NCI-H1105 (cell line): Measurements from ENCODE around the gene ANO2.

Experiments used
- DNase-seq: peaks from one replicate; lab custom pipeline; 2025; lab: John Stamatoyannopoulos, UW

Gene ANO2

GRCh38 chr12:5817246-5817645, 127.8 kb downstream of the ANO2 start:
- no peak for DNase-seq

DNA sequence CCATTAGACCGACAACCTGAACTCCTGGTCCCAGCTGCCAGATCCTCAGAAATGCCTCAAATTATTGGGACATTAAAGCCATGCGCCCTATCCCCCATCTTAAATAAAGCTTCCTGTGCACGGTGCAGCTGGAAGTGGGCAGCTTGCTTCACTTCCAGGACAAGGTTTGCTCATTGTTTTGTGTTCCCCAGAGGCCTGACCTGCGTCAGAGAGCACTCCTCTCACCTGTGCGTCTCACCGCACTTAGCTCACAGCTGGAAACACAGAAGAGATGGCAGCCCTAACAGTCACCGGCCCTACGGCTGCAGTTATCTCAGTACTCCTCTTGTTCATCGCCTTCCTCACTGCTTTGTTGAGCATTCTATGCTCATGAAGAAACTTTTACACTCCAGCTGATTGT, 135.5 kb downstream of the ANO2 start:
- DNase-seq = no peak

GRCh38 chr12:5808981-5809380, 136.1 kb downstream of the ANO2 start:
- DNase-seq = no peak

- no peak for DNase-seq
Measured at GRCh38 chr12:5807514-5808219, 137.4 kb downstream of the ANO2 start.

DNA sequence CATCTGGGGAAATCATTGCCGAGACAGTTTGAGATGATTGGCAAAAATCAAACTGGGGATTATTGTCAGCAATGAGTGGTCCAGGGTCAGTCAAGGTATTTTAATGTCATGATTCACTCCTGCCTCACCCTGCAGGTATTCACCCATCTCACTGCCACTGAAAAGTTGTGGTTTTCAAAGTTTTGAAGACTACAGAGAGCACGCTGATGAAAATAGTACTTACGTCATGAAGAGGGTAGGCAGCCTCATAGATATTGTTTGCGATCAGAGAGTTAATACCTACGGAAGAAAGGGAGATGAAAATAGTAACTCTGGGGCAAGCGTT, 138.0 kb downstream of the ANO2 start:
- no peak for DNase-seq

DNA sequence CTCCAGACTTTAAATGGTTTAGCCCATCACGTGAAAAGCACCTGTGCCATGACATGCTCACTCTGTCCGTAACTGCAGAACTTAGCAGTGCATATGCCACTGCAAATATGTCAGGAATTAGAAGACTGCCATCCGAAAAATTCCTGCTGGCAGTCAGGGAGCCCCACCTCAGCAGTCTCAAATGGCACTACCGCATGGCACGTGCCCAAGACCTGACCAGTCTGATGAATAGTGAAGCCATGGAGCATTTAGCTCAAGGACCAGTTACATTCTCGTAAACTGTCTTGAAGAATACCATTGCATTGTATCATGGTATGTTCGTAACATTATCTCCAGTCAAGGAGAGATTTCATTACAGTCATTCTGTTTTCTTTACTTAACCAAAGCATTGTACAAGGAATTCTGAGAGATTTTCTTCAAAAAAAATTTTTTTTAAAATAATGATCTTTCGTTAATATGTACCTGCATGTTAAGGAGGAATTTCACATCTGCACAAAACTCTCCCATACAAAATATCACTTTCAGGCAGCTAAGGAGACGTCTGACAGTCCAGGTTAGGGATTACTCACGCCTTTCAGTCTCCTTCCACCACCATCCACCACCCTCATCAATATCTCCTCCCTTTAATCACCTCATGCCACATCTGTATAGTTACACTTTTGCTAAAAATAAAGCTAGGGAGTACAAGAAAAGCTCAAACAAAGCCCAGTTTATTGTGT, 138.5 kb downstream of the ANO2 start:
- no peak for DNase-seq

DNA sequence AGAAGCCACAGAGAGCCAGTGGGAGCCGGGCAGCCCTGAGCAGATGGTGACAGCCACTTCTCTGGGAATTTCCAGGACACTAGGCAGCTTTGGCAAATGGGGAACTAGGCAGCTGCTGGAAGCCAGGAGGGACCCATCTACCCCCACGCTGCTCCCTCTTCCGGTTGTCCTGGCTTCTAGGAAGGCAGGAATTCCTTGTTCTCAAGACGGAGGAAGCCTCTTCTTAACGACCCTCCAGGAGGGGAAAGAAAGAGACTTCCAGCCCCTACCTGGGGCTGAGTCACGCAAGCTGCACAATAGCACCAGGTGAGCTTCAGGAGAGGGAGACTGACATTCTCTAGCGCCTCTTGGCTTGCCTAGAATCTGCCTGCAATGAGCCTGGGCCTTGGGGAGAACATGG, 141.5 kb downstream of the ANO2 start:
- no peak for DNase-seq

DNA sequence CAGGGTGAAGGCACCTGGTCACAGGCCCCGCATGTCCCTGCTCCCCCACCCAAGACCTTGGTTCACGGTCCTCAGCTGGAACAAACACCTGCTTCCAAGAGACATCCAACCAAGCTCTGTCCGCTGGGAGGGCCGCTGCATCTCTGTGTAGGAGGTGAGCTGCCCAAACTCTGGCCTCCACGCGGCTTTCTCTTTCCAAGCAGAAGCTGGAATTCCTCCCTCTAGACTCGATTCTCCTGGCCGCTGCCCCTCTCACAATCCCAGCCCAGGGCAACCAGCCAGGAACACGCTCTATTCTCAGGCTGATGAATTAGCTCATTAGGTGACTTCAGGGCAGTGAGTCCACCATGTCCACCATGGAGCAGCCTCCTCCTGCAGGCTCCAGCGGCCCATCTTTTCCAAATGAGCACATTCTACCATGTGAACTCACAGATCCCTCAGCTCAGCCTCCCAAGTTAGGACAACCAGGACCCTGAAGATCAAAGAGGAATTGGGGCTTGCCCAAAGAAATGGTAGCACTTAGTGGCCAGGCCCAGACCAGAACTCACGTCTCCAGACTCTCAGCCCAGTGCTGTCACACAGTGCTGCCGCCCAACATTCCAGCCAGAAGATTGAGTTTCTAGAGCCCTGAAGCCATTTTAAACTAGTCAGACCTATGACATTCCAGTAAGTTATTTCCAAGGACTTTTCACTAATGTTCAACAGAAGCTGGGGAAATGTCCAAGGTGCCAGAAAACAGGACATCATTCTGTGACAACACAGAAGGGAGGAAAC, 146.6 kb downstream of the ANO2 start:
- no peak for DNase-seq

DNA sequence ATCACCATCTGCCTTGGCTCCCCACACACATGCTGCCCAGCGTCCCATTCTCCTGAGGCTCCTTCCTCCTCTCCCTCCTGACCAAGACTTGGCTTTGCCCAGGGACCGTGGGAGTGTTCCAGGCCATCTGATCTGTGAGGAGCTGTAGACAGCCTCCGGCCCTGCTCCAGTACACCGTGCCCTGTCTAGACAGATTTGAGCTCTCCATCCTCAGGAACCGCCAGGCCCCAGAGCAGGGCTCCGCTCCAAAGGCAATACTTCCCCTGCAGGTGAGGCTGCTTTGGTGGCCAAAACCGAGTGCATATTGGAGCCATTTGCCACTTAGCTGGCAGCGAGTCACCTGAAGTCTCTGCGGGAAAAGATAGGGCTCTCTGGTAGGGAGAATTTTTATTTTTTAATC, 147.4 kb downstream of the ANO2 start:
- DNase-seq = no peak

DNA sequence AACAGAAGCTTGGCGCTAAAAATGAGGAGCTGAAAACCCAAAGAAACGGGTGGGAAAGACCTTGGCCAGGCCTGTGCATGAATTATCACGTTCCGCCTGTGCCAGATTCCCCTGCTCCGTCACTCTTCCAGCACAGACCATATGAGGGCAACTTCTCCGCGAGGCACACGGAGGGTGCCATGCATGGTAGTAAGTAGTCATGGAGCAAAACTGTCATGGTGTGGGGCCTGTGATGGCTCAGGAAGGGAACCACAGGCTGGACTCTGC, 148.2 kb downstream of the ANO2 start:
- DNase-seq = no peak

- no peak for DNase-seq
Measured at GRCh38 chr12:5796171-5796958, 148.7 kb downstream of the ANO2 start.

GRCh38 chr12:5794156-5794555, 150.9 kb downstream of the ANO2 start:
- DNase-seq = no peak

DNA sequence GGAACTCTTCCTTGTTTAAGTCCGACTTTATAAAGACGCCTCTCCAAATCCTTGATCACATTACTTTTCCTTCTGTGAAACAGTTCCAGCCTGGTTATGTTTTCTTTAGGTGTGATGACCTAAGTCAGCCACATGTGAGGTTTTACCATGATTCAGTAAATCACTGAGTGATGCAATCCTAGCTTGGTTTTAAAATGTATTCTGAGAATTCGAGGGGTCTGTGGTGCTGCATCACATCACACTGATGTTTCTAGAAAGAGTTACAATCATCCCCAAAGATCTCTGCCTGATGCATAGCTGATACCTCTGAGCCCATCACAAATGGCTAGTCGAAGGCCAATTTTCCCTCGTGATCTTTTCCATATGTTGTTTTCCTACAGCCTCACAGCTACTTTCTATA, 152.7 kb downstream of the ANO2 start:
- no peak for DNase-seq

DNA sequence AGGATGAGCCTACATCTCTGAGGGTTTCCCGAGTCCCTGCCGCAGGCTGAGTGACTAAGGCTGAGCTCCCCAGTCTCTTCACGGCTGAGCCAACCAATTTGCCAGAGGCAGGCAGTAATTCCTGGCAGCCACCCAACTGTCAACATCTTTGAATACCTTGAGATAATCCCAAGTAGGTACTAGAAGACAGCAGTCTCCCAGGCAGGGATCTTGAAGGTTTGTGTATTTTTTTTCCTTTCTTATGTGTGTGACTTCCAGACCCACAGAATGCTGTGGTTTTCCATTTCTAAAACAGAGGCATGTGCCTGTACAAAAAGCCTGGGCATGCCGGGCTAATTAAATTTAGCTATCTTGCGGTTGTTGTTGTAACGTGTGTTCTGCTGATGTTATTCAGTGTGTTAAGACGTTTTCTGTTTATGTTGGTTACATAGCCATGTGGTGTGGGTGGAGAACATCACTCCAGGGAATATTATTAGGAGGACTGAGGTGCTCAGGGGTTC, 155.5 kb downstream of the ANO2 start:
- DNase-seq = no peak

GRCh38 chr12:5787828-5788227, 157.2 kb downstream of the ANO2 start:
- no peak for DNase-seq

- DNase-seq = no peak
Measured at GRCh38 chr12:5785601-5786000, 159.5 kb downstream of the ANO2 start.

DNA sequence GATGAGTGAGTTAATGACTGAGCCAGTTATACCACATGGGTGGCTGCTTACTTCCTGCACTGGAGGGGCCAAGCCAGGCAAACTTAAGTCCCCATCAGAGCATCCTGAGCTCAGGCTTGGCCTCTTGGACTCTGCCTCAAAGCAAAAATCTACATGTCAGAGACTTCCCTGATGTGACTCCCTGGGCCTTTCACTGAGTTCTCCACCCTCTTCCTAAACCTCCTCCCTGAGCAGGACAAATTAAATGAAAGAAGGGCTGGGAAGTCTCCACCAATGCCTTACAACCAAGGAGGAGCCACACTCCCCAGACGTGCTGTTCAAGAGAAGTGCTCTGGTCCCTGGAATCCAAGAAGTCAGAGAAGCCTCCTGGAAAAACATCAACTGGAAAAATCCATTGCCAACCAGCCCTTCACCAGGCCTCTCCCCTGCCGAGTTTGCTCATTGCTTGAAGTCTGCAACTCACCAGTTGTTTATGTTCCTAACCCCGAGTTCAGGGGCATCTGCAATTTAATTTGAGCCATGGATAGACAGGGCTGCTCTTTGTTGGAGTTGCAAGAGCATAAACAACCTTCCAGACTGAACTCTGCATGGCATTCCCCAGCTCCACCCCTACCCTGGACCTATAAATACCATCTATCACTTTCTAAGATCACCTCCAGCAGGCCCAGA, 160.5 kb downstream of the ANO2 start:
- DNase-seq = no peak

GRCh38 chr12:5783289-5783920, 161.7 kb downstream of the ANO2 start:
- DNase-seq = no peak

DNA sequence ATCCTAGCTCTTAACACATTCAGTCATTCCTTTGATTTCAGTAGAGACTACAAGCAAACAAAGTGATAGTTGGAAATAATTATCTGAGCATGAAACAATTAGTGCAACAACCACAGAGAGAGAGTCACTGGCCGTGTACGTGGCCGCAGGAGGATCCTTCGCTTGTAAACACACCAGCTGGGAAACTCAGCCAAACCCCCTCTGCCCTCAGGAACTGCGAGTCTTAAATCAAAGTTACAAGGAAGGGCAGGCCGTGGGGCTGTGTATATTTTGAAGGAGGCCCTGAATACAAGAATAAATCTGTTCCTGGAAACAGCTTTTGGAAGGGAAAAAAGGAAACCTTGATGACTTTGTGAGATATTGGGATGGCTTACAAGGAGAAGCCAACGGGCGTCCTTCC, 164.5 kb downstream of the ANO2 start:
- no peak for DNase-seq

GRCh38 chr12:5779401-5779800, 165.7 kb downstream of the ANO2 start:
- DNase-seq = no peak

DNA sequence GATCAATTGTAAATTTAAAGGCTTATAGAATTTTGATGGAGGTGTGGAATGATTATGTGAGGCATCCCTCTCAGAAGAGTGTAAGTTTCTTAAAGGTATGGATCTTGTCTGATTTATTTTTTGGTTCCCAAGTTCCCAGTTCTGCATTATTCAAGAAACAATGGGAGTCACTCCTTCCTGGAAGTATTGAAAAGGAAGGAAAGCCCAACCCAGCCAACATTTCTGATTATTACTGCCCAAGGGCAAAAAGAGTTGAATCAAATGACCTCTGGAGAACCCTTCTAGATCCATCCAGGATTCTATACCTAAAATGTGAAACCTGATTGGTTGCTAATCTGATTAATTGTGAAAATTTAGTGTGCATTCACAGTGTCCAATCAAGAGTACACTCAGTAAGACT, 166.2 kb downstream of the ANO2 start:
- no peak for DNase-seq

GRCh38 chr12:5777451-5777850, 167.6 kb downstream of the ANO2 start:
- no peak for DNase-seq
